Gastroesophageal sphincter (tissue), 3 donors: Measurements from ENCODE around the gene LDLRAD3.

ENCODE experiments used
- CTCF ChIP-seq, 4 experiments: fragments of 200-600 bp in 2 of 4; fragments of 450-650 bp in 2 of 4; sonication (generic) in 1 of 4; IDR thresholded peaks; one replicate each; pipeline ENCODE4 v1.5.1; 2017 to 2019; ENCODE audit warnings: antibody characterized with exemption in 4 of 4, mild to moderate bottlenecking in 2 of 4, moderate library complexity in 2 of 4
- EP300 ChIP-seq: sonication (generic); formaldehyde crosslinking; IDR thresholded peaks from one replicate; pipeline ENCODE4 v1.6.1; 2017; ENCODE audit warnings: antibody characterized with exemption, mild to moderate bottlenecking
- POLR2A ChIP-seq, 2 donors: fragments of 450-650 bp; IDR thresholded peaks; one replicate each; pipeline ENCODE4 v1.6.1; 2017; ENCODE audit warnings: antibody characterized with exemption in 2 of 2, mild to moderate bottlenecking in 2 of 2, moderate library complexity in 1 of 2

- TF ChIP-seq CTCF (IDR thresholded peaks at IDR 0.05) (no peak), POLR2A (IDR thresholded peaks at IDR 0.05) (no peak), EP300 (no peak)
These were observed 283.2 kb downstream of the LDLRAD3 start for GRCh38 chr11:36227044-36227443.
